GM12872 (cell line): ENCODE data around the gene DICER1.

Experiments
- TF ChIP-seq, protein P1 (sequence below): IDR thresholded peaks from 3 replicates; pipeline ENCODE4 v1.5.1; 2011; ENCODE audit warnings: low read depth, mild to moderate bottlenecking, low read length, moderate library complexity; ENCODE audit not compliant: insufficient read depth

The DICER1 gene

DNA sequence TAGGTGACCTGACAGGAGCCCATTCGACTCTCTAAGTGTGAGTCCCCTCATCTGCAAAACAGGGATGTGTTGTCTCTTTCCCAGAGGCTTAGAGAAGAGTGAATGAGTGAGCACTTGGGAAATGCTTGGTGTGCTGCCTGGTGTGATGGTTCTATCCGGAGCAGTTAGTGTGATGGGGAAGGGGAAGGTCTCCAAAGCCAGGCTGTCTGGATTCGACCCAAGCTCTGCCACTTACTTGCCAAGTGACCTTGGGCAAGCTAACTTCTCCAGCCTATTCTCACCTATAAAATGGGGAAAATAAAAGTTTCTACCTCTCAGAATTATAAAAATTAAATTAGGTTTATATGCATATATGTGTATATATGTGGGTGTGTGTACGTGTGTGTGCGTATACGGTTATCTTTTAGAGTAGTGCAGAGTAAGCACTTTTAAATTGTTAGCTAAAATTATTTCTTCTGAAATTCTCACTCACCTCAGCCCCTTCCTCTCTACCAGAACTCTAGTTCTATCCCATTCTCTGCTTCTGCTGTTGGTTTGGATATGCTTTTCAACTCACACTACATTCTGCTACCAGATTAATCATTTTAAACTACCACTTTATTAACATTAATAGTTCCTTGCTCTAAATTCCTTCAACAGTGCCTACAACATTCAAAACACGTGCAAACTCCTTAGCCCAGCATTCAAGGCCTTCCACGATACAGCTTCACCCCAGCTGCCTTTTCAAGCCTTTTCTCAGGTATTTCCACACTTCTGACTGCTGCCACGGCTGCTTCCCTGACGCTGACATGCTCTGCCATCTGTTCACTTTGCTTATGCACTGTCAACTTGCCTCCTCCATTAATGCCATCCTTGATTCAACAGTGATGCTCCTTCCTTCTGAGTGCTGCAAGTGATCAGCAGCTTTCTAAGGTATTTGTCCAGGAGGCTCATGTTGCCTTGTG, 55.3 kb downstream of the DICER1 start:
- TF ChIP-seq, protein P1, sequence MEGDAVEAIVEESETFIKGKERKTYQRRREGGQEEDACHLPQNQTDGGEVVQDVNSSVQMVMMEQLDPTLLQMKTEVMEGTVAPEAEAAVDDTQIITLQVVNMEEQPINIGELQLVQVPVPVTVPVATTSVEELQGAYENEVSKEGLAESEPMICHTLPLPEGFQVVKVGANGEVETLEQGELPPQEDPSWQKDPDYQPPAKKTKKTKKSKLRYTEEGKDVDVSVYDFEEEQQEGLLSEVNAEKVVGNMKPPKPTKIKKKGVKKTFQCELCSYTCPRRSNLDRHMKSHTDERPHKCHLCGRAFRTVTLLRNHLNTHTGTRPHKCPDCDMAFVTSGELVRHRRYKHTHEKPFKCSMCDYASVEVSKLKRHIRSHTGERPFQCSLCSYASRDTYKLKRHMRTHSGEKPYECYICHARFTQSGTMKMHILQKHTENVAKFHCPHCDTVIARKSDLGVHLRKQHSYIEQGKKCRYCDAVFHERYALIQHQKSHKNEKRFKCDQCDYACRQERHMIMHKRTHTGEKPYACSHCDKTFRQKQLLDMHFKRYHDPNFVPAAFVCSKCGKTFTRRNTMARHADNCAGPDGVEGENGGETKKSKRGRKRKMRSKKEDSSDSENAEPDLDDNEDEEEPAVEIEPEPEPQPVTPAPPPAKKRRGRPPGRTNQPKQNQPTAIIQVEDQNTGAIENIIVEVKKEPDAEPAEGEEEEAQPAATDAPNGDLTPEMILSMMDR, result no peak

DNA sequence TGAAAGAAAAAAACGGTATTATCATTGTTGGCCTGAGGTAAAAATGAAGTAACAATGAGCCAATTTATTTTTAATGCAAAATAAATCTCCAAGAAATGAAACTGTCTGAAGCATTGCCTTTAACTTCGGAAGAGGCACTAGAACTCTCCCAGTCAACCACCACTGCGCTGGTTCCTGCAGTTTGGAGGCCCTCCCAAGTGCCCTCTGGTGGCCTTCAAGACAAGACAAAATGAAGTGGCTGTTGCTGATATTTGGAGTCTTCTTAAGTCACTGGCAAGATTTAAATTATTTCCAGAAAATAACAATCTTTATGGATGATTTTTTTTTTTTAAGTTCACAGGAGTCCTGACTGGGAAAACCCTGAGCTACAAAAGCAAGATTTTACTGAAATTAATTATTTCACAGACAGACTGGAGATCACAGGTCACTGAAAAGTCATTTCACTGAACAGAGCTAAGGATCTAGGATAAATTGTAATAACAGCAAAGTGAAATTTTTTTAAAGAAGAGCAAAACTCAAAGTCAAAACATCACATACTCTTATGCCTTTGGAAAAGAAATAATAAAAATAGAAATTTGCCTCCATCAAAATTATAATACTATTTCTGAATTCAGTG, 58.2 kb downstream of the DICER1 start:
- TF ChIP-seq, protein P1, result peak; percentile 56

DNA sequence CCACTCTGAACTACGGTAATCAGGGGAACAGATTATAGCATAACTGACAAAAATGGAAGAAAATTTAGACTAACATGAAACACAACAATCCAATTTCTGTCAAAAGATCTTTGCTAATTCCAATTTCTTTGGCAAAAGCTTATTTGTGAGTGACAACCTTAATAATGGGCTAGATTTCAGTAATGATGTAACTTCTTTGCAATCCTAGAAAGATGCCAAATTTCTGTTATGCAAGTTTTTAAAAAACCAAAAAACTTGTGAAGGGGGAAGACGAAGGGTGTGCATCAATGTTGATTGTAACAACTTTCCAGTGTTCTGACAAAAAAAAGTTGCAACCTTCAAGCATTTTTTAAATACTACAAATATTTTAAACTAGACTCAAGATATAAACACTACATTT, 59.9 kb downstream of the DICER1 start:
- TF ChIP-seq, protein P1, result no peak

DNA sequence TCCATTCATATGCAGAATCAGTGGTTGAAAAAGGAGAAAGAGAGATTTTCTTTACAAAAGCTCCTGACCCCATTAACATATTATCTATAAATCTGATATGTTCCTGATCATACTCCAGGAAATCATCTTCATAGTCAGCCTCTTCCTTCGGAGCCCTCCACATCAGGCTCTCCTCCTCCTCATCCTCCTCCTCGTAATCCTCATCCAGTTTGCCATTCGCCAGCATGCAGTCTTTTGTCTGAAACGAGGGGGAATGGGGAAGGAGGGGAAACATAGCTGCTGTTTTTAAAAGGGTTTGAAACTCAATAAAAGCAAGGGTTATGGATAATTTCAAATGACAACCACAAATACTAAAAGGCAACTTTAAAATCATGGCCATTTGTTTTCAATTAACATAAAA, 60.9 kb downstream of the DICER1 start:
- TF ChIP-seq, protein P1, result no peak

DNA sequence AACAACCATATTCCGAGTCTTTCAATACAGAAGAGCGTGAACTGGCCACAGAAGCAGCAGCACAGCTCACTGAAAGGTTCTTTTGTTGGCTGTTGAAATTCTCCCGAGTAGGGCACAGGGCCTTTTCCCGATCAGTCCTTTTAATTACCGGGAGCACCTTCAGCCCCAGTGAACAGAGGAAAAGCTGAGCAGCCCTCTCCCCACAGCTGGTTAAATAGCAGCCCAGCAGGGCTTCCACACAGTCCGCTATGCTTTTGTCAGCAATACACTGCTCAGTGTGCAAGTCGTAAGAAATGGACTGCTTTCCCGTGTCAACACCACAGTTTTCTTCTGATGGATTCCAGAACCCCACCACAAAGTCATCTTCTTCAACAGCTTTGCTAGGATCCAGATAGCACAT, 61.3 kb downstream of the DICER1 start:
- TF ChIP-seq, protein P1, result no peak

DNA sequence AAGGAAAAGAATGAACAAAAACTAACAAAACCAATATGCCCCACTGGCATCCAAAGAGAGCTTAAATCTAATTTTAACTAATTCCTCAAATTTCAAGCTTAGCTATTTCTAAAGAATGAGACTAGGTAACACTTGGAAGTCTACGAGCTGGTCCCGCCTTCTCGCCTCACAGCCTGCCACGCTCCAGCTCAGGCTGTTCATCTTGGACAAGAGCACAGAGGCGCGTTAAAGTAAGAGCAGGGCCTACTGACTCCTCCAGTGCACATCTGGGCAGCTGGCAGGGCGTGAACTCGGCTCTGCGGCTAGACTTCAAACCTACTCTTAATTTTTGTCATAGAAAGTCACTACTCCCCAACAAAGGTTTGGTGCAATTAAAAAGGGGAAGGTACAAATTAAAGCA, 64.6 kb downstream of the DICER1 start:
- TF ChIP-seq, protein P1, result no peak

DNA sequence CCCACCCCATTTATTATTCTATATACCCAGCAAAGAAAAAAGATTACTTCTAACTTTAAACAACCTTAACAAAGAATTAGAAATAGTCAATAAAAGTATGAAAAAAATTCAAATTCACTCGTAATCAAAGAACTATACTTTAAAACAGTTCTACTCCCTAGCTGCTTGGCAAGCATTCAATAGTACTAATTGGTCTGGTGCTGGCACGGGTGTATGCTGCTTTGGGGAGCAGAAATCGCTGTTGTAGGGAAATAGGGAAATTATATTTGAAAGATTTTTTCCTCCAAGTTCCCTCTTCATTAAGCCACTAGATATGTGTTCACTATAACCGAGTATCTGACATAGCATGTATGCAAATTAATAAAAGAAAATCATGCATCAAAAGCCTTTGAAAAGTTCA, 65.7 kb downstream of the DICER1 start:
- TF ChIP-seq, protein P1, result no peak
